Breast epithelium (tissue), 4 donors: Measurements from ENCODE around the gene SERPINB7. TPM values are rescaled to one million over a fixed set of nuclear protein-coding genes. Genes with fewer than 3 reads are reported as not detected.

ENCODE experiments used
- DNase-seq, 2 donors: peaks; one replicate each; pipeline ENCODE4 v3.0.0-alpha.2; 2019; ENCODE audit warnings: low spot score in 2 of 2
- H3K27ac ChIP-seq, 2 donors: fragments of 200-600 bp; sonication (generic) in 1 of 2; one replicate each; pipeline ENCODE4 v1.5.1; 2016 to 2019; ENCODE audit warnings: mild to moderate bottlenecking in 1 of 2
- H3K27me3 ChIP-seq, 2 donors: fragments of 200-600 bp; sonication (generic) in 1 of 2; one replicate each; pipeline versions ENCODE4 v1.5.1 to v1.6.0; 2017 to 2019; ENCODE audit warnings: control low read depth in 1 of 2, mild to moderate bottlenecking in 1 of 2
- H3K36me3 ChIP-seq: fragments of 200-600 bp; one replicate; pipeline ENCODE4 v1.5.1; 2019
- H3K4me1 ChIP-seq, 2 donors: fragments of 200-600 bp; sonication (generic); one replicate each; pipeline ENCODE4 v1.5.1; 2016 to 2019; ENCODE audit warnings: control low read depth in 1 of 2
- H3K4me3 ChIP-seq, 3 donors: fragments of 200-600 bp; sonication (generic); 1 replicate in 2 of 3; 2 replicates in 1 of 3; pipeline ENCODE4 v1.5.1; 2016 to 2019; ENCODE audit warnings: mild to moderate bottlenecking in 3 of 3, moderate library complexity in 2 of 3
- H3K9me3 ChIP-seq, 2 donors: fragments of 200-600 bp; sonication (generic) in 1 of 2; one replicate each; pipeline ENCODE4 v1.5.1; 2016 to 2019; ENCODE audit warnings: control low read depth in 1 of 2
- CTCF ChIP-seq, 3 donors: fragments of 450-650 bp; IDR thresholded peaks; one replicate each; pipeline ENCODE4 v1.5.1; 2016 to 2017; ENCODE audit warnings: antibody characterized with exemption in 3 of 3, mild to moderate bottlenecking in 3 of 3, moderate library complexity in 3 of 3
- POLR2A ChIP-seq: fragments of 450-650 bp; IDR thresholded peaks from one replicate; pipeline ENCODE4 v1.6.1; 2016; ENCODE audit warnings: antibody characterized with exemption, mild to moderate bottlenecking, moderate library complexity
- POLR2AphosphoS5 ChIP-seq, 3 donors: sonication (generic); formaldehyde crosslinking; IDR thresholded peaks; one replicate each; pipeline ENCODE4 v1.6.1; 2017; ENCODE audit warnings: antibody characterized with exemption in 3 of 3
- intact Hi-C: fragments of 100-400 bp; cut with DNase I; formaldehyde crosslinking; loops from one replicate; pipeline ENCODE4 v1.15.1; 2023; ENCODE audit warnings: low total_unique reads
- total RNA-seq, 3 donors: library from RNA; depleted of rRNA; stranded (reverse); fragments of >200 nt; gene quantifications; one replicate each; pipeline ENCODE4 v1.1.0, GENCODE V29; 2016

The SERPINB7 gene
- not detected for total RNA-seq

- Histone ChIP-seq H3K4me1 (no peaks in the 10 kb centered on the region), H3K27ac (no peak within 1 kb of the TSS), H3K27me3 (no peaks in the 10 kb centered on the region), H3K4me3 (no peak within 1 kb of the TSS), H3K9me3 (no peaks in the 10 kb centered on the region), H3K36me3 (no peaks in the 10 kb centered on the region)
- no peak for DNase-seq
- intact Hi-C loops, result no loop called here
- TF ChIP-seq POLR2AphosphoS5 (IDR thresholded peaks at IDR 0.05) (no peak), POLR2A (no peak), CTCF (IDR thresholded peaks at IDR 0.05) (no peak)
Observed at GRCh38 chr18:63775166-63775730, at the start of gene SERPINB7. SERPINB7 (plus strand) TSS chr18:63775418; CDS start chr18:63782373, 6,955 bp downstream.

- TF ChIP-seq POLR2AphosphoS5 (IDR thresholded peaks at IDR 0.05) (no peak), POLR2A (no peak), CTCF (IDR thresholded peaks at IDR 0.05) (no peak)
- Histone ChIP-seq H3K27me3 (no peaks in the 10 kb centered on the region), H3K27ac (no peak overlapping the region), H3K4me3 (no peak overlapping the region), H3K36me3 (no peaks in the 10 kb centered on the region), H3K9me3 (no peaks in the 10 kb centered on the region), H3K4me1 (no peaks in the 10 kb centered on the region)
- no peak for DNase-seq
- intact Hi-C loops, result no loop called here
Observed at GRCh38 chr18:63725682-63726480, 49.3 kb upstream of the SERPINB7 start.

- no peak for DNase-seq
- Histone ChIP-seq H3K4me1 (no peaks in the 10 kb centered on the region), H3K36me3 (no peaks in the 10 kb centered on the region), H3K27me3 (no peaks in the 10 kb centered on the region), H3K9me3 (no peaks in the 10 kb centered on the region), H3K4me3 (no peak overlapping the region), H3K27ac (no peak overlapping the region)
- no peak for TF ChIP-seq CTCF (IDR thresholded peaks at IDR 0.05)
- no peak for TF ChIP-seq POLR2A
- TF ChIP-seq POLR2AphosphoS5 (IDR thresholded peaks at IDR 0.05), result no peak
- intact Hi-C loops, result no loop called here
Observed at GRCh38 chr18:63730773-63731172, 44.4 kb upstream of the SERPINB7 start.

- no peak for TF ChIP-seq POLR2AphosphoS5 (IDR thresholded peaks at IDR 0.05)
- no peak for TF ChIP-seq POLR2A
- no peak for TF ChIP-seq CTCF (IDR thresholded peaks at IDR 0.05)
- Histone ChIP-seq H3K4me1 (no peaks in the 10 kb centered on the region), H3K27ac (no peak overlapping the region), H3K27me3 (no peaks in the 10 kb centered on the region), H3K9me3 (no peaks in the 10 kb centered on the region), H3K36me3 (no peaks in the 10 kb centered on the region), H3K4me3 (no peak overlapping the region)
- intact Hi-C loops, result no loop called here
- DNase-seq, result no peak
Observed at GRCh38 chr18:63731215-63731614, 44.0 kb upstream of the SERPINB7 start.

GRCh38 chr18:63736876-63737275 is 38.3 kb upstream of the SERPINB7 start:
- Histone ChIP-seq H3K4me1 (no peaks in the 10 kb centered on the region), H3K4me3 (no peak overlapping the region), H3K36me3 (no peaks in the 10 kb centered on the region), H3K27ac (no peak overlapping the region), H3K27me3 (no peaks in the 10 kb centered on the region), H3K9me3 (no peaks in the 10 kb centered on the region)
- intact Hi-C loops, result no loop called here
- no peak for TF ChIP-seq POLR2AphosphoS5 (IDR thresholded peaks at IDR 0.05)
- TF ChIP-seq CTCF (IDR thresholded peaks at IDR 0.05), result no peak
- no peak for TF ChIP-seq POLR2A
- DNase-seq, result no peak
